ENCODE results near the gene HEPACAM2. TPM values are rescaled to one million over a fixed set of nuclear protein-coding genes. Genes with fewer than 3 reads are reported as not detected.

HEPACAM2 gene
- total and polyA plus RNA-seq, 2 of the 8 experiments (the other 6 are each of a cell fraction or from before 2014, with no cell fraction given), result not detected

- no peak overlapping the region for H2AFZ ChIP-seq (ENCODE audit: low read length)
- H3K9ac ChIP-seq (replicated peaks in 1 of 4; ENCODE audit: extremely low read depth in 1 of 4, low read depth in 3 of 4, low read length in 3 of 4), result no peak overlapping the region
- H4K91ac ChIP-seq (replicated peaks; ENCODE audit: insufficient read length, low read length), result no peak overlapping the region
- WGBS, 2 experiments (ENCODE audit: extremely low coverage in 1 of 2, insufficient coverage in 1 of 2, insufficient read length in 1 of 2, insufficient replicate concordance in 2 of 2, low coverage in 1 of 2, low lambda C conversion rate in 2 of 2, missing lambda C conversion rate in 1 of 2), result 91% methylated on average over 2 of the region's 2 CpGs; no CpG with 5 or more reads in 1 of the 2 experiments
- no peaks in the 10 kb centered on the region for H3K36me3 ChIP-seq (ENCODE audit: control insufficient read depth in 2 of 4, insufficient read depth in 4 of 4, low read length in 3 of 4)
- H4K5ac ChIP-seq (ENCODE audit: insufficient read length, low read depth, low read length), result no peak overlapping the region
- H2BK15ac ChIP-seq (ENCODE audit: low read length), result no peak overlapping the region
- H3K18ac ChIP-seq (ENCODE audit: extremely low read depth, low read length), result no peak overlapping the region
- no peak for TF ChIP-seq SIRT6 (IDR thresholded peaks at IDR 0.05; ENCODE audit: low read length)
- no peak for TF ChIP-seq ASH2L (IDR thresholded peaks at IDR 0.05; ENCODE audit: low read length)
- TF ChIP-seq SIX5 (IDR thresholded peaks at IDR 0.05; ENCODE audit: low read depth, low read length), result no peak
- TF ChIP-seq HDAC6 (IDR thresholded peaks at IDR 0.05; ENCODE audit: low read depth, low read length), result no peak
- no peak for TF ChIP-seq EGR1 (IDR thresholded peaks at IDR 0.05; ENCODE audit: borderline replicate concordance, low read depth, low read length)
- no peak for TF ChIP-seq TAF7 (optimal IDR thresholded peaks at IDR 0.05; ENCODE audit: borderline replicate concordance, low read depth, low read length)
- no peak overlapping the region for H3K14ac ChIP-seq (ENCODE audit: insufficient read length)
- no peak overlapping the region for H2BK20ac ChIP-seq (ENCODE audit: low read length)
- H3K4ac ChIP-seq (replicated peaks; ENCODE audit: insufficient read length, low read depth, low read length), result no peak overlapping the region
- no peak overlapping the region for H2BK120ac ChIP-seq (replicated peaks; ENCODE audit: low read depth, low read length)
- H3K79me1 ChIP-seq (ENCODE audit: low read depth, low read length), result no peaks in the 10 kb centered on the region
- no peak for DNase-seq (ENCODE audit: low read depth in 1 of 2, low spot score in 2 of 2)
- H3K4me2 ChIP-seq (ENCODE audit: insufficient read depth in 1 of 2, low read depth in 2 of 2, low read length in 2 of 2), result no peak overlapping the region
- H2BK5ac ChIP-seq (ENCODE audit: low read depth, low read length), result no peak overlapping the region
- ChIA-PET POLR2A (ENCODE audit: partially characterized antibody) (no interaction called here), CTCF (ENCODE audit: partially characterized antibody) (interaction anchor here (0.7 to 3.5 kb wide), 3 partner anchors 10 to 313 kb away, joined by 3 to 15 read pairs (median 3); no protein-coding TSS in a partner anchor)
- H2AK5ac ChIP-seq (ENCODE audit: low read depth, low read length), result no peak overlapping the region
- H3K4me1 ChIP-seq (replicated peaks in 1 of 4; ENCODE audit: control insufficient read depth in 3 of 4, insufficient read depth in 4 of 4, low read length in 3 of 4), result peaks cover 0 to under 1% (median 0%) of the 10 kb centered on the region in 4 experiments; a peak in 1 of 7 replicates
- H4K8ac ChIP-seq (ENCODE audit: extremely low read depth, insufficient read depth, low read length), result no peak overlapping the region
- H3K4me3 ChIP-seq (ENCODE audit: extremely low read depth in 1 of 4, insufficient read depth in 2 of 4, low read depth in 3 of 4, low read length in 4 of 4), result no peak overlapping the region
- no peaks in the 10 kb centered on the region for H4K20me1 ChIP-seq (replicated peaks in 1 of 2; ENCODE audit: control insufficient read depth in 1 of 2, insufficient read depth in 2 of 2, low read length in 2 of 2)
- H3K56ac ChIP-seq (replicated peaks; ENCODE audit: insufficient read length, low read depth, low read length), result no peak overlapping the region
- H3K9me3 ChIP-seq (ENCODE audit: insufficient read depth in 2 of 2, low read depth in 1 of 2, low read length in 1 of 2), result no peaks in the 10 kb centered on the region
- H3K23me2 ChIP-seq (ENCODE audit: low read depth, low read length), result no peaks in the 10 kb centered on the region
- peaks cover 0 to 10% of the 10 kb centered on the region in 2 experiments; a peak in 2 of 4 replicates for H3K79me2 ChIP-seq (ENCODE audit: control insufficient read depth in 1 of 2, insufficient read depth in 2 of 2, low read length in 2 of 2)
- H2BK12ac ChIP-seq (ENCODE audit: low read depth, low read length), result no peak overlapping the region
- no peak for FAIRE-seq
- H3K27me3 ChIP-seq (replicated peaks in 1 of 4; ENCODE audit: control insufficient read depth in 3 of 4, extremely low read depth in 1 of 4, insufficient read depth in 3 of 4, low read length in 3 of 4), result no peaks in the 10 kb centered on the region
- no peak overlapping the region for H3K27ac ChIP-seq (ENCODE audit: low read depth, low read length)
- no peak overlapping the region for H3K23ac ChIP-seq (ENCODE audit: insufficient read length)
Measured at GRCh38 chr7:93238748-93239147, 12.5 kb upstream of the HEPACAM2 start.
